HCT116 (cell line): ENCODE data around the gene CERT1. TPM values are rescaled to one million over a fixed set of nuclear protein-coding genes. Genes with fewer than 3 reads are reported as not detected.

Experiments
- ATAC-seq: fragments of 200-7000 bp; cut with Tn5 transposase; 2 replicates; pipeline ENCODE4 v1.9.1; 2020; ENCODE audit warnings: mild to moderate bottlenecking, moderate library complexity
- BruUV-seq: library from RNA; stranded (reverse); fragments of 400-500 nt; replicated peaks from 2 replicates; lab custom pipeline; 2021; lab: Mats Ljungman, UMichigan
- CTCF ChIA-PET: fragments of 300-600 bp; sonication (Branson Sonifier 250); formaldehyde crosslinking; loops from one replicate; lab custom pipeline; 2021; ENCODE audit warnings: antibody characterized with exemption; lab: Charles Lee
- POLR2A ChIA-PET: fragments of 300-600, 350-600 bp; sonication (Branson Sonifier 250); formaldehyde crosslinking; loops from one replicate; lab custom pipeline; 2021; ENCODE audit warnings: antibody characterized with exemption; lab: Charles Lee
- RAD21 ChIA-PET, 2 experiments: fragments of 300-600 bp; sonication (Branson Sonifier 250); formaldehyde crosslinking; loops; one replicate each; lab custom pipeline; 2023; ENCODE audit warnings: low total read pairs in 2 of 2; ENCODE audit not compliant: uncharacterized antibody in 2 of 2, unreplicated experiment in 2 of 2, low non-redundant PET in 1 of 2; lab: Charles Lee
- DNase-seq: peaks from one replicate; pipeline ENCODE4 v3.0.0-alpha.2; 2010; ENCODE audit warnings: low read depth, low spot score
- H2AFZ ChIP-seq: fragments of 200-600 bp; shearing (Covaris generic), sonication (generic); 2 replicates; pipeline ENCODE4 v1.6.1; 2017; ENCODE audit warnings: low read depth, mixed run types, mixed read lengths, antibody characterized with exemption, low read length; ENCODE audit not compliant: poor library complexity, severe bottlenecking
- H3K27ac ChIP-seq: 2 replicates; pipeline ENCODE4 v1.5.1; 2012; ENCODE audit warnings: low read depth, low read length
- H3K27me3 ChIP-seq: fragments of 200-600 bp; sonication (generic); 2 replicates; pipeline ENCODE4 v1.6.1; 2016; ENCODE audit warnings: mixed run types, low read length, mixed read lengths; ENCODE audit not compliant: insufficient read depth
- H3K36me3 ChIP-seq, 2 experiments: fragments of 200-500 bp in 1 of 2; fragments of 200-600 bp in 1 of 2; sonication (Bioruptor generic) in 1 of 2; sonication (generic) in 1 of 2; 2 replicates each; pipeline versions ENCODE4 v1.5.1 to v1.6.1; 2014 to 2016; ENCODE audit warnings: low read length in 2 of 2, inconsistent platforms in 1 of 2, mixed read lengths in 1 of 2, mixed run types in 1 of 2; ENCODE audit not compliant: insufficient read depth in 2 of 2, control insufficient read depth in 1 of 2
- H3K4me1 ChIP-seq, 2 experiments: fragments of 200-600 bp in 1 of 2; sonication (generic) in 1 of 2; 2 replicates each; pipeline versions ENCODE4 v1.5.1 to v1.6.1; 2012 to 2017; ENCODE audit warnings: low read length in 2 of 2, inconsistent platforms in 1 of 2, mild to moderate bottlenecking in 1 of 2, mixed read lengths in 1 of 2, mixed run types in 1 of 2, moderate library complexity in 1 of 2; ENCODE audit not compliant: insufficient read depth in 2 of 2, control insufficient read depth in 1 of 2
- H3K4me2 ChIP-seq: fragments of 200-600 bp; sonication (generic); 2 replicates; pipeline ENCODE4 v1.6.1; 2017; ENCODE audit warnings: mixed run types, low read length, mixed read lengths
- H3K4me3 ChIP-seq, 2 experiments: fragments of 200-600 bp in 1 of 2; sonication (generic) in 1 of 2; replicated peaks in 1 of 2; 2 replicates each; pipeline ENCODE4 v1.5.1; 2011 to 2016; ENCODE audit warnings: low read length in 2 of 2, control low read depth in 1 of 2, low read depth in 1 of 2, mild to moderate bottlenecking in 1 of 2, mixed read lengths in 1 of 2, mixed run types in 1 of 2
- H3K79me2 ChIP-seq: fragments of 200-600 bp; sonication (generic); 2 replicates; pipeline ENCODE4 v1.6.1; 2017; ENCODE audit warnings: mild to moderate bottlenecking, mixed run types, low read length, moderate library complexity, mixed read lengths; ENCODE audit not compliant: insufficient read depth
- H3K9ac ChIP-seq: fragments of 200-600 bp; sonication (generic); 2 replicates; pipeline ENCODE4 v1.6.1; 2016; ENCODE audit warnings: low read length, mixed read lengths
- H3K9me2 ChIP-seq: fragments of 200-600 bp; sonication (generic), shearing (Covaris generic); 2 replicates; pipeline ENCODE4 v1.6.1; 2017; ENCODE audit warnings: mixed run types, mild to moderate bottlenecking, moderate library complexity; ENCODE audit not compliant: insufficient read depth
- H3K9me3 ChIP-seq, 2 experiments: fragments of 200-500 bp in 1 of 2; fragments of 200-600 bp in 1 of 2; sonication (Bioruptor generic) in 1 of 2; sonication (generic) in 1 of 2; 2 replicates each; pipeline ENCODE4 v1.6.1; 2014 to 2017; ENCODE audit warnings: low read length in 2 of 2, mixed read lengths in 2 of 2, inconsistent platforms in 1 of 2, low read depth in 1 of 2, mild to moderate bottlenecking in 1 of 2, mixed run types in 1 of 2, moderate library complexity in 1 of 2; ENCODE audit not compliant: control insufficient read depth in 1 of 2, insufficient read depth in 1 of 2
- H4K20me1 ChIP-seq: fragments of 200-600 bp; sonication (generic), shearing (Covaris generic); 2 replicates; pipeline ENCODE4 v1.6.1; 2017; ENCODE audit warnings: mixed run types, mild to moderate bottlenecking, moderate library complexity; ENCODE audit not compliant: insufficient read depth
- CBX3 ChIP-seq: IDR thresholded peaks from 2 replicates; pipeline ENCODE4 v1.6.1; 2012; ENCODE audit warnings: low read depth
- CEBPB ChIP-seq: IDR thresholded peaks from 2 replicates; pipeline ENCODE4 v1.6.1; 2012; ENCODE audit warnings: low read depth
- EZH2phosphoT487 ChIP-seq: fragments of 200-600 bp; IDR thresholded peaks from 2 replicates; pipeline ENCODE4 v1.6.1; 2018; ENCODE audit warnings: antibody characterized with exemption, borderline replicate concordance
- MAX ChIP-seq: IDR thresholded peaks from 2 replicates; pipeline ENCODE4 v1.6.1; 2012
- POLR2A ChIP-seq: IDR thresholded peaks from 2 replicates; pipeline ENCODE4 v1.7.0; 2011; ENCODE audit warnings: borderline replicate concordance; ENCODE audit not compliant: insufficient read depth, insufficient read length; ENCODE audit errors: extremely low read depth
- REST ChIP-seq: IDR thresholded peaks from 2 replicates; pipeline ENCODE4 v1.6.1; 2012; ENCODE audit warnings: low read depth
- SRF ChIP-seq: IDR thresholded peaks from 2 replicates; pipeline ENCODE4 v1.6.1; 2012; ENCODE audit warnings: low read depth
- TCF7L2 ChIP-seq: IDR thresholded peaks from 2 replicates; pipeline ENCODE4 v1.7.0; 2011; ENCODE audit warnings: borderline replicate concordance, inconsistent platforms; ENCODE audit not compliant: insufficient read depth, insufficient read length; ENCODE audit errors: extremely low read depth
- YY1 ChIP-seq: IDR thresholded peaks from 2 replicates; pipeline ENCODE4 v1.6.1; 2011; ENCODE audit warnings: low read length, low read depth, moderate library complexity, mild to moderate bottlenecking; ENCODE audit not compliant: insufficient replicate concordance; ENCODE audit errors: extremely low read depth
- ZNF274 ChIP-seq: fragments of 200-500 bp; sonication (Bioruptor generic); IDR thresholded peaks from 2 replicates; pipeline ENCODE4 v1.6.1; 2014; ENCODE audit warnings: mild to moderate bottlenecking, low read depth, low read length, inconsistent platforms
- intact Hi-C: fragments of 100-400 bp; cut with micrococcal nuclease; formaldehyde crosslinking; loops from 2 replicates; pipeline ENCODE4 v1.10.0; 2022
- total RNA-seq: library from RNA; stranded (reverse); gene quantifications from one replicate; pipeline ENCODE4 v1.2.1, GENCODE V29; 2021; ENCODE audit not compliant: unreplicated experiment
- TF ChIP-seq, protein P1 (sequence below): IDR thresholded peaks from 2 replicates; pipeline ENCODE4 v1.6.1; 2011; ENCODE audit warnings: mild to moderate bottlenecking, low read length, moderate library complexity; ENCODE audit not compliant: insufficient replicate concordance; ENCODE audit errors: extremely low read depth

CERT1 gene
- total RNA-seq, 1 experiment from 2014 or later: 22.8 TPM

DNA sequence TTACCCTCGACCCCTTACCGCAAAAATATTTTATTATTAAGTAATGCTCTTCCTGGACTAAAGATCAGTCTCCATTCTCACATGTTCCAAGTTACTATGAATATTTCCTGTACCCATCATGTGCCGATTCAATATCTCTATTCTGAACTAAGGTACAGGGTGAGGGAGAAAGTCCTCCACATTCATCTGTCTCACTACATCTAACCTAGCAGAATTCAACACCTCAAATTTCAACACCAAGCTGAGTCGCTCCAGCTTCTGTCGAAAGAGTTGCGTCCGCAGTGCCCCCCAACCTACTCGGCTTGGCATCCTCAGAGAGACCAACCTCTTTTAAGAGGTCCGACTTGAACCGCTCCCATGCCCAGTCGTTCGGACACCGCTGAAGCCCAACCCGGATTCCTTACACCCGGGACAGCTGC, 1.0 kb downstream of the CERT1 start:
- H3K27me3 ChIP-seq: no peaks in the 10 kb centered on the region
- ChIA-PET POLR2A (no interaction called here), RAD21 (interaction anchor here in 1 of 2 experiments (1.0 kb wide), 1 partner anchor 37 kb away, joined by 3 read pairs; no protein-coding TSS in a partner anchor), CTCF (no interaction called here)
- ATAC-seq (peak; percentile 4; the same call in 1 of the 2 replicates), DNase-seq (no peak)
- no peaks in the 10 kb centered on the region for H3K9me2 ChIP-seq
- H3K9me3 ChIP-seq: no peaks in the 10 kb centered on the region
- intact Hi-C loops: loop anchor here (5.0 kb wide), 2 partner anchors 57 to 173 kb away; partner anchors contain the start of gene HMGCR
- H3K4me1 ChIP-seq: peaks cover 7 to 18% of the 10 kb centered on the region in 2 experiments; a peak in 3 of 4 replicates
- BruUV-seq: no TSS peak
- no peaks in the 10 kb centered on the region for H3K36me3 ChIP-seq
- TF ChIP-seq, protein P1, sequence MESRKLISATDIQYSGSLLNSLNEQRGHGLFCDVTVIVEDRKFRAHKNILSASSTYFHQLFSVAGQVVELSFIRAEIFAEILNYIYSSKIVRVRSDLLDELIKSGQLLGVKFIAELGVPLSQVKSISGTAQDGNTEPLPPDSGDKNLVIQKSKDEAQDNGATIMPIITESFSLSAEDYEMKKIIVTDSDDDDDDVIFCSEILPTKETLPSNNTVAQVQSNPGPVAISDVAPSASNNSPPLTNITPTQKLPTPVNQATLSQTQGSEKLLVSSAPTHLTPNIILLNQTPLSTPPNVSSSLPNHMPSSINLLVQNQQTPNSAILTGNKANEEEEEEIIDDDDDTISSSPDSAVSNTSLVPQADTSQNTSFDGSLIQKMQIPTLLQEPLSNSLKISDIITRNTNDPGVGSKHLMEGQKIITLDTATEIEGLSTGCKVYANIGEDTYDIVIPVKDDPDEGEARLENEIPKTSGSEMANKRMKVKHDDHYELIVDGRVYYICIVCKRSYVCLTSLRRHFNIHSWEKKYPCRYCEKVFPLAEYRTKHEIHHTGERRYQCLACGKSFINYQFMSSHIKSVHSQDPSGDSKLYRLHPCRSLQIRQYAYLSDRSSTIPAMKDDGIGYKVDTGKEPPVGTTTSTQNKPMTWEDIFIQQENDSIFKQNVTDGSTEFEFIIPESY: no peak
- TF ChIP-seq EZH2phosphoT487 (no peak), SRF (no peak), CEBPB (no peak), REST (no peak), ZNF274 (no peak), TCF7L2 (no peak), POLR2A (no peak), MAX (no peak), CBX3 (no peak), YY1 (no peak)
- no peak overlapping the region for H2AFZ ChIP-seq
- H3K4me2 ChIP-seq: peak overlapping the region; percentile 93
- H3K27ac ChIP-seq: peak overlapping the region; percentile 63; the same call in 1 of the 2 replicates
- peak overlapping the region; percentile 83 to 90 for H3K4me3 ChIP-seq
- H3K9ac ChIP-seq: peak overlapping the region; percentile 79
- peaks cover 73% of the 10 kb centered on the region for H3K79me2 ChIP-seq
- H4K20me1 ChIP-seq: peaks cover 3% of the 10 kb centered on the region; the same call in 1 of the 2 replicates
